Peyer's patch (tissue), 4 donors: ENCODE data around the gene CACNA1G. TPM values are rescaled to one million over a fixed set of nuclear protein-coding genes. Genes with fewer than 3 reads are reported as not detected.

ENCODE experiments used
- DNase-seq, 3 donors: peaks; one replicate each; pipeline ENCODE4 v3.0.0-alpha.2; 2017 to 2019
- H3K27ac ChIP-seq, 4 donors: fragments of 200-600 bp; sonication (generic); one replicate each; pipeline ENCODE4 v1.5.1; 2016 to 2019
- H3K27me3 ChIP-seq, 2 donors: fragments of 200-600 bp; sonication (generic); one replicate each; pipeline ENCODE4 v1.5.1; 2019
- H3K36me3 ChIP-seq, 3 donors: fragments of 200-600 bp; sonication (generic); one replicate each; pipeline ENCODE4 v1.5.1; 2016 to 2019
- H3K4me1 ChIP-seq, 4 donors: fragments of 200-600 bp; sonication (generic); one replicate each; pipeline ENCODE4 v1.5.1; 2016 to 2019
- H3K4me3 ChIP-seq, 4 donors: fragments of 200-600 bp; sonication (generic); 1 replicate in 3 of 4; 2 replicates in 1 of 4; pipeline ENCODE4 v1.5.1; 2016 to 2019; ENCODE audit warnings: mild to moderate bottlenecking in 1 of 4
- H3K9me3 ChIP-seq, 4 donors: fragments of 200-600 bp; sonication (generic); one replicate each; pipeline ENCODE4 v1.5.1; 2016 to 2019; ENCODE audit warnings: mild to moderate bottlenecking in 1 of 4
- CTCF ChIP-seq, 6 experiments: fragments of 450-650 bp in 4 of 6; fragments of 200-600 bp in 2 of 6; sonication (generic) in 1 of 6; IDR thresholded peaks; one replicate each; pipeline ENCODE4 v1.5.1; 2017 to 2019; ENCODE audit warnings: antibody characterized with exemption in 6 of 6, mild to moderate bottlenecking in 3 of 6, moderate library complexity in 1 of 6
- POLR2A ChIP-seq, 2 donors: fragments of 450-650 bp; IDR thresholded peaks; one replicate each; pipeline ENCODE4 v1.5.1; 2017; ENCODE audit warnings: antibody characterized with exemption in 2 of 2, mild to moderate bottlenecking in 2 of 2, moderate library complexity in 2 of 2
- total RNA-seq, 4 donors: library from RNA; depleted of rRNA; stranded (reverse); fragments of >200 nt; gene quantifications; one replicate each; pipeline ENCODE4 v1.1.0, GENCODE V29; 2016

CACNA1G gene
- total RNA-seq, 4 donors from 2014 or later, result not detected

- peak within 1 kb of the TSS; percentile 66 to 89 (median 84) for H3K27ac ChIP-seq
- TF ChIP-seq POLR2A (IDR thresholded peaks at IDR 0.05) (peak; percentile 80 to 93), CTCF (IDR thresholded peaks at IDR 0.05) (no peak)
- DNase-seq, result peak in 2 of 3 donors; percentile 82 to 91
These were observed 73.9 kb downstream of the CACNA1G start, which contains the start of gene ABCC3 for GRCh38 chr17:50634224-50634914. Gene ABCC3, plus strand, starts transcription at chr17:50634881. Its CDS starts 56 bp downstream, at chr17:50634937.

GRCh38 chr17:50634915-50635731 lies 74.6 kb downstream of the CACNA1G start:
- TF ChIP-seq CTCF (IDR thresholded peaks at IDR 0.05) (peak in 2 of 6 experiments; percentile 19 to 22), POLR2A (IDR thresholded peaks at IDR 0.05) (no peak)
- Histone ChIP-seq H3K4me3 (peak overlapping the region; percentile 38 to 81 (median 63)), H3K27ac (peak overlapping the region; percentile 66 to 89 (median 84)), H3K36me3 (no peaks in the 10 kb centered on the region), H3K9me3 (no peaks in the 10 kb centered on the region), H3K27me3 (peaks cover 0 to 6% of the 10 kb centered on the region in 2 donors), H3K4me1 (peaks cover 6 to 67% (median 10%) of the 10 kb centered on the region in 4 donors)
- no peak for DNase-seq

More at GRCh38 chr17:50634224-50634914, 73.9 kb downstream of the CACNA1G start, which contains the start of gene ABCC3:
- H3K9me3 ChIP-seq, result no peaks in the 10 kb centered on the region
- peak within 1 kb of the TSS; percentile 38 to 81 (median 63) for H3K4me3 ChIP-seq
- peaks cover 0 to 6% of the 10 kb centered on the region in 2 donors for H3K27me3 ChIP-seq
- H3K4me1 ChIP-seq, result peaks cover under 1 to 60% (median 10%) of the 10 kb centered on the region in 4 donors
- H3K36me3 ChIP-seq, result no peaks in the 10 kb centered on the region

- Histone ChIP-seq H3K4me1 (peaks cover 6 to 67% (median 9%) of the 10 kb centered on the region in 4 donors), H3K27ac (peak overlapping the region in 3 of 4 donors; percentile 82 to 89 (median 85)), H3K27me3 (peaks cover 0 to 6% of the 10 kb centered on the region in 2 donors), H3K9me3 (no peaks in the 10 kb centered on the region), H3K36me3 (no peaks in the 10 kb centered on the region), H3K4me3 (peak overlapping the region in 3 of 4 donors; percentile 53 to 81 (median 73))
- TF ChIP-seq POLR2A (IDR thresholded peaks at IDR 0.05), result no peak
- no peak for TF ChIP-seq CTCF (IDR thresholded peaks at IDR 0.05)
- no peak for DNase-seq
These were observed 75.1 kb downstream of the CACNA1G start for GRCh38 chr17:50635732-50635981.

GRCh38 chr17:50635982-50636803 lies 75.7 kb downstream of the CACNA1G start:
- H3K36me3 ChIP-seq, result no peaks in the 10 kb centered on the region
- H3K4me1 ChIP-seq, result peaks cover 5 to 67% (median 6%) of the 10 kb centered on the region in 4 donors
- H3K27me3 ChIP-seq, result peaks cover 0 to 6% of the 10 kb centered on the region in 2 donors
- H3K9me3 ChIP-seq, result no peaks in the 10 kb centered on the region
- H3K4me3 ChIP-seq, result peak overlapping the region in 2 of 4 donors; percentile 73 to 81
- DNase-seq, result peak in 2 of 3 donors; percentile 60 to 66
- peak in 1 of 2 donors; percentile 49 for TF ChIP-seq POLR2A (IDR thresholded peaks at IDR 0.05)
- TF ChIP-seq CTCF (IDR thresholded peaks at IDR 0.05), result no peak
- peak overlapping the region in 3 of 4 donors; percentile 82 to 89 (median 85) for H3K27ac ChIP-seq

GRCh38 chr17:50636804-50637195 lies 76.3 kb downstream of the CACNA1G start:
- peak overlapping the region in 1 of 4 donors; percentile 73 for H3K4me3 ChIP-seq
- no peaks in the 10 kb centered on the region for H3K9me3 ChIP-seq
- TF ChIP-seq CTCF (IDR thresholded peaks at IDR 0.05), result no peak
- TF ChIP-seq POLR2A (IDR thresholded peaks at IDR 0.05), result no peak
- H3K27me3 ChIP-seq, result peaks cover 0 to 6% of the 10 kb centered on the region in 2 donors
- H3K27ac ChIP-seq, result peak overlapping the region in 1 of 4 donors; percentile 85
- H3K36me3 ChIP-seq, result no peaks in the 10 kb centered on the region
- no peak for DNase-seq
- H3K4me1 ChIP-seq, result peaks cover 5 to 68% (median 6%) of the 10 kb centered on the region in 4 donors
